H1 (cell line): ENCODE results near the gene ZCCHC17. TPM values are rescaled to one million over a fixed set of nuclear protein-coding genes. Genes with fewer than 3 reads are reported as not detected.

ENCODE experiments used
- CTCF ChIA-PET: fragments of 300-600 bp; sonication (Branson Sonifier 250); formaldehyde crosslinking; loops from one replicate; lab custom pipeline; 2021; ENCODE audit not compliant: partially characterized antibody; lab: Charles Lee
- POLR2A ChIA-PET: fragments of 300-600 bp; sonication (Branson Sonifier 250); formaldehyde crosslinking; loops from one replicate; lab custom pipeline; 2021; ENCODE audit warnings: inconsistent platforms; ENCODE audit not compliant: partially characterized antibody; lab: Charles Lee
- DNase-seq, 2 experiments: peaks; one replicate each; pipeline versions ENCODE4 v3.0.0 to v3.0.0-alpha.2; 2010 to 2022; ENCODE audit warnings: low spot score in 2 of 2, low read depth in 1 of 2, mixed read lengths in 1 of 2
- FAIRE-seq: peaks from 2 replicates; lab custom pipeline; 2011; peaks lifted over from hg19 to GRCh38; lab: Jason Lieb, UNC
- H2AFZ ChIP-seq: 2 replicates; pipeline ENCODE4 v1.8.1; 2012; ENCODE audit warnings: low read length, inconsistent platforms
- H2AK5ac ChIP-seq: 2 replicates; pipeline ENCODE4 v1.6.1; 2013; ENCODE audit warnings: low read depth, low read length
- H2BK120ac ChIP-seq: replicated peaks from 2 replicates; pipeline ENCODE3; 2013; ENCODE audit warnings: low read depth, low read length, inconsistent platforms
- H2BK12ac ChIP-seq: 2 replicates; pipeline ENCODE4 v1.6.1; 2013; ENCODE audit warnings: low read depth, low read length
- H2BK15ac ChIP-seq: 2 replicates; pipeline ENCODE4 v1.6.1; 2013; ENCODE audit warnings: low read length
- H2BK20ac ChIP-seq: 2 replicates; pipeline ENCODE4 v1.6.1; 2013; ENCODE audit warnings: low read length
- H2BK5ac ChIP-seq: 2 replicates; pipeline ENCODE4 v1.6.1; 2013; ENCODE audit warnings: low read depth, low read length
- H3K14ac ChIP-seq: 2 replicates; pipeline ENCODE4 v1.6.1; 2013; ENCODE audit warnings: inconsistent platforms; ENCODE audit not compliant: insufficient read length
- H3K18ac ChIP-seq: 2 replicates; pipeline ENCODE4 v1.6.1; 2013; ENCODE audit warnings: low read length; ENCODE audit errors: extremely low read depth
- H3K23ac ChIP-seq: 2 replicates; pipeline ENCODE4 v1.6.1; 2013; ENCODE audit warnings: inconsistent platforms; ENCODE audit not compliant: insufficient read length
- H3K23me2 ChIP-seq: 2 replicates; pipeline ENCODE4 v1.6.1; 2013; ENCODE audit warnings: low read depth, low read length
- H3K27ac ChIP-seq: 2 replicates; pipeline ENCODE4 v1.6.1; 2011; ENCODE audit warnings: low read depth, low read length, inconsistent platforms
- H3K27me3 ChIP-seq, 4 experiments: replicated peaks in 1 of 4; 1 replicate in 1 of 4; 2 replicates in 3 of 4; pipeline versions ENCODE4 v1.6.1 to v1.8.1; 2011 to 2013; ENCODE audit warnings: low read length in 3 of 4, mild to moderate bottlenecking in 3 of 4, inconsistent platforms in 2 of 4, mixed read lengths in 2 of 4, moderate library complexity in 1 of 4; ENCODE audit not compliant: control insufficient read depth in 3 of 4, insufficient read depth in 3 of 4; ENCODE audit errors: extremely low read depth in 1 of 4
- H3K36me3 ChIP-seq, 4 experiments: 2 replicates each; pipeline versions ENCODE4 v1.6.1 to v1.8.1; 2011 to 2013; ENCODE audit warnings: mild to moderate bottlenecking in 4 of 4, low read length in 3 of 4, moderate library complexity in 2 of 4, control low read depth in 1 of 4, inconsistent platforms in 1 of 4; ENCODE audit not compliant: insufficient read depth in 4 of 4, control insufficient read depth in 2 of 4
- H3K4ac ChIP-seq: replicated peaks from 2 replicates; pipeline ENCODE3; 2013; ENCODE audit warnings: low read length, low read depth, mixed read lengths, inconsistent platforms; ENCODE audit not compliant: insufficient read length
- H3K4me1 ChIP-seq, 4 experiments: replicated peaks in 1 of 4; 1 replicate in 1 of 4; 2 replicates in 3 of 4; pipeline versions ENCODE4 v1.6.1 to v1.8.1; 2011 to 2013; ENCODE audit warnings: low read length in 3 of 4, inconsistent platforms in 2 of 4, mixed read lengths in 1 of 4; ENCODE audit not compliant: insufficient read depth in 4 of 4, control insufficient read depth in 3 of 4
- H3K4me2 ChIP-seq, 2 experiments: 2 replicates each; pipeline versions ENCODE4 v1.6.1 to v1.8.1; 2011 to 2013; ENCODE audit warnings: low read depth in 2 of 2, low read length in 2 of 2, control low read depth in 1 of 2, inconsistent platforms in 1 of 2, mild to moderate bottlenecking in 1 of 2; ENCODE audit not compliant: insufficient read depth in 1 of 2
- H3K4me3 ChIP-seq, 4 experiments: fragments of 200-600, 300-600 bp in 1 of 4; sonication (generic), shearing (Covaris generic), sonication (Bioruptor Twin) in 1 of 4; 2 replicates each; pipeline versions ENCODE4 v1.5.1 to v1.8.1; 2011 to 2016; ENCODE audit warnings: low read length in 4 of 4, low read depth in 3 of 4, control low read depth in 2 of 4, inconsistent platforms in 2 of 4, mild to moderate bottlenecking in 2 of 4, mixed read lengths in 1 of 4, moderate library complexity in 1 of 4; ENCODE audit not compliant: insufficient read depth in 2 of 4; ENCODE audit errors: extremely low read depth in 1 of 4
- H3K56ac ChIP-seq: replicated peaks from 2 replicates; pipeline ENCODE3; 2013; ENCODE audit warnings: low read depth, mild to moderate bottlenecking, mixed read lengths, low read length, inconsistent platforms; ENCODE audit not compliant: insufficient read length
- H3K79me1 ChIP-seq: 2 replicates; pipeline ENCODE4 v1.6.1; 2013; ENCODE audit warnings: low read depth, low read length, control low read depth
- H3K79me2 ChIP-seq, 2 experiments: 2 replicates each; pipeline versions ENCODE4 v1.6.1 to v1.8.1; 2012 to 2013; ENCODE audit warnings: low read length in 2 of 2, mild to moderate bottlenecking in 2 of 2, inconsistent platforms in 1 of 2; ENCODE audit not compliant: insufficient read depth in 2 of 2, control insufficient read depth in 1 of 2
- H3K9ac ChIP-seq, 4 experiments: replicated peaks in 1 of 4; 1 replicate in 1 of 4; 2 replicates in 3 of 4; pipeline versions ENCODE4 v1.6.1 to v1.8.1; 2011 to 2013; ENCODE audit warnings: low read depth in 3 of 4, low read length in 3 of 4, control low read depth in 2 of 4, mild to moderate bottlenecking in 2 of 4, moderate library complexity in 2 of 4, inconsistent platforms in 1 of 4; ENCODE audit errors: extremely low read depth in 1 of 4
- H3K9me3 ChIP-seq, 2 experiments: 2 replicates each; pipeline versions ENCODE4 v1.6.1 to v1.8.1; 2012 to 2013; ENCODE audit warnings: mild to moderate bottlenecking in 2 of 2, moderate library complexity in 2 of 2, control low read depth in 1 of 2, inconsistent platforms in 1 of 2, low read depth in 1 of 2, low read length in 1 of 2, mixed read lengths in 1 of 2; ENCODE audit not compliant: insufficient read depth in 2 of 2
- H4K20me1 ChIP-seq, 2 experiments: replicated peaks in 1 of 2; 2 replicates each; pipeline versions ENCODE3 to v1.8.1; 2011 to 2013; ENCODE audit warnings: inconsistent platforms in 2 of 2, low read length in 2 of 2, mild to moderate bottlenecking in 1 of 2; ENCODE audit not compliant: insufficient read depth in 2 of 2, control insufficient read depth in 1 of 2
- H4K5ac ChIP-seq: 2 replicates; pipeline ENCODE4 v1.6.1; 2013; ENCODE audit warnings: low read length, low read depth, mixed read lengths, inconsistent platforms; ENCODE audit not compliant: insufficient read length
- H4K8ac ChIP-seq: 2 replicates; pipeline ENCODE4 v1.8.0; 2013; ENCODE audit warnings: mild to moderate bottlenecking, moderate library complexity, low read length, inconsistent platforms; ENCODE audit not compliant: insufficient read depth; ENCODE audit errors: extremely low read depth
- H4K91ac ChIP-seq: replicated peaks from 2 replicates; pipeline ENCODE3; 2013; ENCODE audit warnings: low read length, mixed read lengths, inconsistent platforms; ENCODE audit not compliant: insufficient read length
- CBX5 ChIP-seq: fragments of 300-800, 300-1000 bp; sonication (generic); IDR thresholded peaks from 2 replicates; pipeline ENCODE4 v1.7.1; 2016; ENCODE audit warnings: antibody characterized with exemption, low read length, low read depth
- MAFK ChIP-seq: IDR thresholded peaks from 2 replicates; pipeline ENCODE4 v1.6.1; 2012; ENCODE audit warnings: low read depth, mild to moderate bottlenecking, improper control_type of control experiment, low read length
- RBBP5 ChIP-seq: IDR thresholded peaks from 2 replicates; pipeline ENCODE4 v1.7.1; 2012; ENCODE audit warnings: low read depth, mild to moderate bottlenecking, inconsistent platforms, low read length, moderate library complexity, borderline replicate concordance
- USF2 ChIP-seq: IDR thresholded peaks from 2 replicates; pipeline ENCODE4 v1.6.1; 2011; ENCODE audit warnings: low read length, improper control_type of control experiment
- WGBS, 2 experiments: shearing (Covaris generic) in 1 of 2; methylation state at CpG; one replicate each; pipeline versions ENCODE4 v1.1.6 to v1.1.7; 2013 to 2015; ENCODE audit warnings: low lambda C conversion rate in 2 of 2, mixed read lengths in 2 of 2, inconsistent platforms in 1 of 2, low coverage in 1 of 2, missing lambda C conversion rate in 1 of 2; ENCODE audit not compliant: insufficient replicate concordance in 2 of 2, insufficient coverage in 1 of 2, insufficient read length in 1 of 2; ENCODE audit errors: extremely low coverage in 1 of 2, missing lambda C conversion rate in 1 of 2; 5-methylcytosine and 5-hydroxymethylcytosine counted together
- polyA plus RNA-seq, 7 experiments: library from polyadenylated mRNA; depleted of rRNA in 3 of 7; stranded (reverse) in 5 of 7; unstranded in 2 of 7; fragments of >200 nt in 5 of 7; fragments of 200-250 nt in 2 of 7; gene quantifications; 1 replicate in 5 of 7; 2 replicates in 1 of 7; 4 replicates in 1 of 7; pipeline versions ENCODE4 v1.2.1 to v1.2.3, GENCODE V29; 2011 to 2013; ENCODE audit warnings: missing spikeins in 2 of 7, mixed read lengths in 2 of 7
- total RNA-seq: library from RNA; stranded (reverse); fragmentation: NEBNext Ultra II Directional; extraction: Animal tissue kit (Norgen Biotek cat#: 25700); gene quantifications from 2 replicates; pipeline ENCODE4 v1.2.1, GENCODE V29; 2021
- TF ChIP-seq, protein P1 (sequence below), 3 experiments: IDR thresholded peaks; 1 replicate in 2 of 3; 2 replicates in 1 of 3; pipeline versions ENCODE4 v1.5.1 to v1.6.1; 2011; ENCODE audit warnings: low read length in 3 of 3, mild to moderate bottlenecking in 3 of 3, inconsistent platforms in 2 of 3, low read depth in 1 of 3, moderate library complexity in 1 of 3; ENCODE audit not compliant: insufficient read depth in 1 of 3; ENCODE audit errors: control extremely low read depth in 1 of 3

ZCCHC17 gene
- total and polyA plus RNA-seq, 2 of the 8 experiments (the other 6 are each of a cell fraction or from before 2014, with no cell fraction given), result 51.6 to 59.3 TPM

DNA sequence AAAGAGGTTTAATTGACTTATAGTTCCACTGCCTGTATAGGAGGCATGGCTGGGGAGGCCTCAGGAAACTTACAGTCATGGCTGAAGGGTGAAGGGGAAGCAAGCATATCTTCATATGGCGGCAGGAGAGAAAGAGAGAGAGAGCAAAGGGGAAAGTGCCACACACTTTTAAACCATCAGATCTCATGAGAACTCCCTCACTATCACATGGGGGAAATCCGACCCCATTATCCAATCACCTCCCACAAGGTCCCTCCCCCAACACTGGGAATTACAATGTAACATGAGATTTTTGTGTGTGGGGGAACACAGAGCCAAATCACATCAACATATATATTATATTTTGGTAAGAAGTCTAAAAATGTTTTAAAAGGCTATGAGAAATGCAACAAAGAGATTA lies 48.8 kb downstream of the ZCCHC17 start:
- Histone ChIP-seq H3K4me1 (no peaks in the 10 kb centered on the region), H3K4ac (no peak overlapping the region), H3K4me3 (no peak overlapping the region), H4K91ac (no peak overlapping the region), H2BK12ac (no peak overlapping the region), H3K36me3 (peaks cover 0 to 32% (median 11%) of the 10 kb centered on the region in 4 experiments; a peak in 7 of 8 replicates), H3K27me3 (no peaks in the 10 kb centered on the region), H3K27ac (no peak overlapping the region), H3K14ac (no peak overlapping the region), H2AK5ac (no peak overlapping the region), H2BK120ac (no peak overlapping the region), H3K18ac (no peak overlapping the region), H4K8ac (no peak overlapping the region), H4K5ac (no peak overlapping the region), H4K20me1 (no peaks in the 10 kb centered on the region), H2BK20ac (no peak overlapping the region), H3K9ac (no peak overlapping the region), H3K4me2 (no peak overlapping the region; a peak in 1 of 4 replicates), H3K79me2 (no peaks in the 10 kb centered on the region), H2BK15ac (no peak overlapping the region), H3K9me3 (no peaks in the 10 kb centered on the region), H3K56ac (no peak overlapping the region), H3K23me2 (no peaks in the 10 kb centered on the region; the same call in 1 of the 2 replicates), H3K23ac (no peak overlapping the region), H2BK5ac (no peak overlapping the region), H3K79me1 (no peaks in the 10 kb centered on the region), H2AFZ (no peak overlapping the region)
- CTCF ChIA-PET, result interaction anchor here (0.7 kb wide), 1 partner anchor 658 kb away, joined by 3 read pairs; no protein-coding TSS in a partner anchor
- 44% methylated on average over 2 of the region's 2 CpGs; no CpG with 5 or more reads in 1 of the 2 experiments for WGBS, 2 experiments
- FAIRE-seq (no peak), DNase-seq (no peak)
- TF ChIP-seq CBX5, result no peak
- no peak for TF ChIP-seq USF2
- TF ChIP-seq RBBP5, result no peak
- TF ChIP-seq, protein P1, sequence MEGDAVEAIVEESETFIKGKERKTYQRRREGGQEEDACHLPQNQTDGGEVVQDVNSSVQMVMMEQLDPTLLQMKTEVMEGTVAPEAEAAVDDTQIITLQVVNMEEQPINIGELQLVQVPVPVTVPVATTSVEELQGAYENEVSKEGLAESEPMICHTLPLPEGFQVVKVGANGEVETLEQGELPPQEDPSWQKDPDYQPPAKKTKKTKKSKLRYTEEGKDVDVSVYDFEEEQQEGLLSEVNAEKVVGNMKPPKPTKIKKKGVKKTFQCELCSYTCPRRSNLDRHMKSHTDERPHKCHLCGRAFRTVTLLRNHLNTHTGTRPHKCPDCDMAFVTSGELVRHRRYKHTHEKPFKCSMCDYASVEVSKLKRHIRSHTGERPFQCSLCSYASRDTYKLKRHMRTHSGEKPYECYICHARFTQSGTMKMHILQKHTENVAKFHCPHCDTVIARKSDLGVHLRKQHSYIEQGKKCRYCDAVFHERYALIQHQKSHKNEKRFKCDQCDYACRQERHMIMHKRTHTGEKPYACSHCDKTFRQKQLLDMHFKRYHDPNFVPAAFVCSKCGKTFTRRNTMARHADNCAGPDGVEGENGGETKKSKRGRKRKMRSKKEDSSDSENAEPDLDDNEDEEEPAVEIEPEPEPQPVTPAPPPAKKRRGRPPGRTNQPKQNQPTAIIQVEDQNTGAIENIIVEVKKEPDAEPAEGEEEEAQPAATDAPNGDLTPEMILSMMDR (IDR thresholded peaks at IDR 0.05; ENCODE audit: control extremely low read depth in 1 of 3, insufficient read depth in 1 of 3, low read depth in 1 of 3, low read length in 3 of 3), result no peak
- no peak for TF ChIP-seq MAFK
- POLR2A ChIA-PET, result interaction anchor here (1.9 kb wide), 1 partner anchor 28 kb away, joined by 6 read pairs; the partner anchor contains the start of gene FABP3
